Fibroblast of mammary gland (primary cell): ENCODE data around the gene IQGAP2.

Experiments
- DNase-seq: peaks from one replicate; pipeline ENCODE4 v3.0.0-alpha.2; 2010; ENCODE audit warnings: low read depth
- H3K4me3 ChIP-seq: 2 replicates; pipeline ENCODE4 v1.5.1; 2011; ENCODE audit warnings: low read depth, mild to moderate bottlenecking, low read length, moderate library complexity; ENCODE audit not compliant: control insufficient read depth
- CTCF ChIP-seq: conservative IDR thresholded peaks from 2 replicates; pipeline ENCODE4 v1.5.1; 2011; ENCODE audit warnings: low read depth, low read length, inconsistent platforms; ENCODE audit not compliant: control insufficient read depth, insufficient read depth

Gene IQGAP2

DNA sequence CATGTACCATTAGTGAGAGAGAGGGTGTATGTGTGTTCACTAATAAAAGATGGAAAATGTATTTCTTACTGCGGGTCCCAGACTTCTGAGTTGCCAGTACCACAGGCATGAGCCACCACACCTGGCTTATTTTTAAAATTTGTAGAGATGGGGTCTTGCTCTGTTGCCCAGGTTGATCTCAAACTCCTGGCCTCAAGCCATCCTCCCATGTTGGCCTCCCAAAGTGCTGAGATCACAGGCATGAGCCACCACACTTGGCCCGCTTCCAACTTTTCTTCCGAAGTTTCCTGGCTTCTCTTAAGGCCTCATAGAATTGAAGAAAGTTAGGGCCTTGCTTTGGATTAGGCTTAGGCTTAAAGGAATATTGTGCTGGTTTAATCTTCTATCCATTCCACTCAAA lies 260.5 kb downstream of the IQGAP2 start:
- peak; percentile 29 for DNase-seq
- no peak overlapping the region for H3K4me3 ChIP-seq
- no peak for TF ChIP-seq CTCF

GRCh38 chr5:76664079-76664478 lies 261.0 kb downstream of the IQGAP2 start:
- H3K4me3 ChIP-seq: no peak overlapping the region
- no peak for TF ChIP-seq CTCF
- DNase-seq: no peak

DNA sequence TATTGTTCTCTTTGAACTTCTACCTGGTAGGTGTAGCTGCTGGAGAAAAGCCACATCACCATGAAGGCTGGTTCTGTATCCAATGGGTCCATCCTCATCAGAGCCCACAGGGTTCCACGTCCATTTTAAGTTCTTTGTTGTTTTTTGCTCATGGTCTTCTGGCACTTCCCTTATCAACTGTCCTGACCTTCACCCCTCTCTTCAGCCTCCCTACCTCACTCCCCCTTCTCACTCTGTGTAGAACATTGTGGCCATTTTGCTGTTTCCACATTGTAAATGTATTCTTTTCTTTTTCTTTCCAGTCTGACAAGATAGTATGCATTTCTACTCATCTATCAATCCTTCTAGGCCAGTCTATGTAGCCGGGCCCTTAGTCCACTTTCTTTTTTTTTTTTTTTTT lies 264.4 kb downstream of the IQGAP2 start:
- no peak overlapping the region for H3K4me3 ChIP-seq
- no peak for DNase-seq
- TF ChIP-seq CTCF: no peak

- TF ChIP-seq CTCF: no peak
- no peak overlapping the region for H3K4me3 ChIP-seq
- DNase-seq: no peak
Measured at GRCh38 chr5:76669245-76669644, 266.2 kb downstream of the IQGAP2 start.

DNA sequence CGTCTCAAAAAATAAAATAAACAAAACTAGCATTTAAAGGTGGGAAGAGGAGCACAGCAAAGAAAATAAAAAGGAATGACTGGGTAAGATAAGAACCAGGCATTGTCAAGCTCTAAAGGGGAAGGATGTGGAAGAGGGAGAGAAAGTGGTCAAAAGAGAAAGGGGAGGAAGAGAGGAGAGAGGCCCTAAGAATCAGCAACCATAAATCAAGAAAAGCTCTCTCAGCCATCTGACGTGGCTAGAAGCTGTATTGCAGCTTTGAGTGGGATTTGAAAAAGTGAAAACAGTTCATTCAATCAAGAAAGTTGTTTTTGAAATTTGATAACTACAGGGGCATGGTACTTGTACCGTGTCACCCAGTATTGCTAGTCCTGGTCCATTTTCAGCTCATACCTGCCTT lies 267.4 kb downstream of the IQGAP2 start:
- no peak for TF ChIP-seq CTCF
- no peak for DNase-seq
- no peak overlapping the region for H3K4me3 ChIP-seq

GRCh38 chr5:76672242-76672641 lies 269.2 kb downstream of the IQGAP2 start:
- DNase-seq: no peak
- no peak for TF ChIP-seq CTCF
- no peak overlapping the region for H3K4me3 ChIP-seq

- no peak overlapping the region for H3K4me3 ChIP-seq
- no peak for DNase-seq
- no peak for TF ChIP-seq CTCF
Measured at GRCh38 chr5:76673125-76673524, 270.0 kb downstream of the IQGAP2 start.
